MCF 10A (cell line): ENCODE data around the gene DOK6. TPM values are rescaled to one million over a fixed set of nuclear protein-coding genes. Genes with fewer than 3 reads are reported as not detected.

Source experiments
- BruUV-seq: library from RNA; stranded (reverse); fragments of 400-500 nt; replicated peaks from 2 replicates; lab custom pipeline; 2021; lab: Mats Ljungman, UMichigan
- CTCF ChIA-PET: fragments of 300-600 bp; sonication (Branson Sonifier 250); formaldehyde crosslinking; extraction: SDS; loops from one replicate; lab custom pipeline; 2021; ENCODE audit warnings: antibody characterized with exemption, inconsistent platforms; lab: Yijun Ruan, JAX
- POLR2A ChIA-PET: fragments of 300-600, 350-650 bp; sonication (Branson Sonifier 250); formaldehyde crosslinking; extraction: SDS; loops from one replicate; lab custom pipeline; 2020; ENCODE audit warnings: antibody characterized with exemption, inconsistent platforms; lab: Yijun Ruan, JAX
- DNase-seq: peaks from one replicate; pipeline ENCODE4 v3.0.0-alpha.2; 2018; ENCODE audit not compliant: unreplicated experiment
- H3K27ac Mint-ChIP-seq: one replicate; pipeline ENCODE4 v1.8.0; 2022; ENCODE audit warnings: mild to moderate bottlenecking, low read depth, mixed read lengths; ENCODE audit not compliant: unreplicated experiment
- H3K27me3 Mint-ChIP-seq: one replicate; pipeline ENCODE4 v1.8.0; 2022; ENCODE audit warnings: mixed read lengths; ENCODE audit not compliant: insufficient read depth, unreplicated experiment
- H3K36me3 Mint-ChIP-seq: one replicate; pipeline ENCODE4 v1.8.0; 2022; ENCODE audit warnings: mild to moderate bottlenecking, moderate library complexity, mixed read lengths; ENCODE audit not compliant: insufficient read depth, unreplicated experiment
- H3K4me1 Mint-ChIP-seq: one replicate; pipeline ENCODE4 v1.8.0; 2022; ENCODE audit warnings: mixed read lengths; ENCODE audit not compliant: insufficient read depth, unreplicated experiment
- H3K4me3 Mint-ChIP-seq: one replicate; pipeline ENCODE4 v1.8.0; 2022; ENCODE audit warnings: mild to moderate bottlenecking, moderate library complexity, mixed read lengths; ENCODE audit not compliant: unreplicated experiment
- H3K9me3 Mint-ChIP-seq: one replicate; pipeline ENCODE4 v1.8.0; 2022; ENCODE audit warnings: mixed read lengths; ENCODE audit not compliant: unreplicated experiment
- CTCF ChIP-seq: fragments of 200-600 bp; IDR thresholded peaks from one replicate; pipeline ENCODE4 v1.8.0; 2022; ENCODE audit warnings: antibody characterized with exemption, mild to moderate bottlenecking; ENCODE audit not compliant: unreplicated experiment
- intact Hi-C: fragments of 100-400 bp; cut with micrococcal nuclease; formaldehyde crosslinking; loops from 2 replicates; pipeline ENCODE4 v1.14.1; 2022
- total RNA-seq: library from RNA; stranded (reverse); gene quantifications from 2 replicates; pipeline ENCODE4 v1.2.3, GENCODE V29; 2022

The DOK6 gene
- total RNA-seq, 1 experiment from 2014 or later: not detected

DNA sequence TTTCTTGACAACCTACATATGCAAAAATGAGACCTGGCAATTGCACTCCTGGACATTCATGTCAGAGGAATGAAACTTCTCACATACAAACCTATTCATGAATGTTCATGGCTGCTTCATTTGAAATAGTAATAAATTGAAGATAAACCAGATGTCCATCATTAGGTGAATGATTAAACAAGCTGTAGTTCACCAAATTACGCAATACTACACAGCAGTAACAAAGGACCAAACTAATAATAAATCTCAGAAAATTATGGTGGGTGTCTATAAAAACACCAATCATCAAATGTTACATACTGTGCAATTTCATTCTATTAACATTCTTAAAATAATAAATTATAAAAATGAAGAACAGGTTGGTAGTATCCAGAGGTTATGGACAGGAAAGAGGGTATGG lies 13.5 kb downstream of the DOK6 start:
- Mint-ChIP-seq H3K27me3 (peaks cover 63% of the 10 kb centered on the region), H3K4me1 (no peaks in the 10 kb centered on the region), H3K27ac (no peak overlapping the region), H3K36me3 (no peaks in the 10 kb centered on the region), H3K4me3 (no peak overlapping the region), H3K9me3 (no peaks in the 10 kb centered on the region)
- TF ChIP-seq CTCF: no peak
- POLR2A ChIA-PET: no interaction called here
- CTCF ChIA-PET: no interaction called here
- intact Hi-C loops: no loop called here
- BruUV-seq: no TSS peak
- DNase-seq: no peak

DNA sequence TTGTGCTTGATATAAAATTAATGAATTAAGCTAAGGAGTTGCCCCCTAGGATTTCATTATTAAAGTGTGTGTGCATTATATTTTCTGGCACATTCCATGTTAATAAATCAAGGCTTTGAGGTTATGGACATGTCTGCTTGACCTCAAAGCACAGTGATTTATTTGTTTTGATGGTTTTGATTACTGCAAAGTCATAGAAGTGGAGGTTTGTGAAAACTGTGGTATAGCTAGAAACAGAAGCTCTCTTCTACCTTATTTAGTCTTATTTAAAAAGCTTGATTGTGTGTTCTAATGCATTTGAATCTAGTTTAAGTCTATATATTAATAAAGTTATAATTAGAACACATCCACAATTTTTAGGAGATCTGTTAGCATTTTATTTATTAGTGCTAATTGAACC lies 32.2 kb downstream of the DOK6 start:
- ChIA-PET POLR2A (interaction anchor here (0.7 kb wide), 1 partner anchor 576 kb away, joined by 3 read pairs; no protein-coding TSS in a partner anchor), CTCF (no interaction called here)
- H3K36me3 Mint-ChIP-seq: no peaks in the 10 kb centered on the region
- no peak for DNase-seq
- no peaks in the 10 kb centered on the region for H3K4me1 Mint-ChIP-seq
- TF ChIP-seq CTCF: no peak
- H3K27me3 Mint-ChIP-seq: peaks cover 22% of the 10 kb centered on the region
- no TSS peak for BruUV-seq
- intact Hi-C loops: no loop called here
- H3K4me3 Mint-ChIP-seq: no peak overlapping the region
- H3K9me3 Mint-ChIP-seq: no peaks in the 10 kb centered on the region
- no peak overlapping the region for H3K27ac Mint-ChIP-seq

DNA sequence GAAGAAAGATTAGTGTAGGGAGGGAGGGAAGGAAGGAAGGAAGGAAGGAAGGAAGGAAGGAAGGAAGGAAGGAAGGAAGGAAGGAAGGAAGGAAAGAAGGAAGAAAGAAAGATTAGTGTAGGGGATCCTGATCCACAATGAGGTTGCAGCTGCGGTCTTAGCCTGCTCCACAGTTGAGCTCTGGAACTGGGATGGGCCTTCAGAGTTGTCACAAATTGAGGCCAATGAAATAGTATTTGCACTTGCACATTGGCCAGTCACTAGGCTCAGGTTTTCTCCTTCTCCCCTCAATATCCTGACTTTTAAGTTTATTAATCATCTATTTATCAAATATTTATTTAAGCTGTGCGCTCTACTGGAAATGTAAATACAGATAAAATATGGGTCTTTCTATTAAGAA lies 34.3 kb downstream of the DOK6 start:
- H3K27me3 Mint-ChIP-seq: peaks cover 12% of the 10 kb centered on the region
- BruUV-seq: no TSS peak
- ChIA-PET POLR2A (interaction anchor here (0.7 kb wide), 1 partner anchor 650 kb away, joined by 3 read pairs; no protein-coding TSS in a partner anchor), CTCF (no interaction called here)
- no peak for DNase-seq
- H3K9me3 Mint-ChIP-seq: no peaks in the 10 kb centered on the region
- no peaks in the 10 kb centered on the region for H3K36me3 Mint-ChIP-seq
- no peak for TF ChIP-seq CTCF
- no peak overlapping the region for H3K4me3 Mint-ChIP-seq
- H3K4me1 Mint-ChIP-seq: no peaks in the 10 kb centered on the region
- H3K27ac Mint-ChIP-seq: no peak overlapping the region
- intact Hi-C loops: no loop called here

GRCh38 chr18:69444221-69444620 lies 43.5 kb downstream of the DOK6 start:
- H3K27ac Mint-ChIP-seq: no peak overlapping the region
- POLR2A ChIA-PET: no interaction called here
- no peaks in the 10 kb centered on the region for H3K36me3 Mint-ChIP-seq
- CTCF ChIA-PET: no interaction called here
- peaks cover 7% of the 10 kb centered on the region for H3K9me3 Mint-ChIP-seq
- H3K4me1 Mint-ChIP-seq: no peaks in the 10 kb centered on the region
- DNase-seq: no peak
- no TSS peak for BruUV-seq
- intact Hi-C loops: no loop called here
- TF ChIP-seq CTCF: no peak
- no peak overlapping the region for H3K4me3 Mint-ChIP-seq
- peaks cover 11% of the 10 kb centered on the region for H3K27me3 Mint-ChIP-seq
